Testis (tissue), 3 donors: ENCODE measurements around the gene STK39. TPM values are rescaled to one million over a fixed set of nuclear protein-coding genes. Genes with fewer than 3 reads are reported as not detected.

Experiments
- DNase-seq: peaks from one replicate; pipeline ENCODE4 v3.0.0-alpha.2; 2019
- H3K27ac ChIP-seq, 2 donors: fragments of 200-600 bp; sonication (generic); one replicate each; pipeline ENCODE4 v1.5.1; 2019
- H3K27me3 ChIP-seq: fragments of 200-600 bp; sonication (generic); one replicate; pipeline ENCODE4 v1.5.1; 2019
- H3K36me3 ChIP-seq: fragments of 200-600 bp; sonication (generic); one replicate; pipeline ENCODE4 v1.5.1; 2017; ENCODE audit warnings: low read depth; ENCODE audit errors: missing control alignments
- H3K4me1 ChIP-seq: fragments of 200-600 bp; sonication (generic); one replicate; pipeline ENCODE4 v1.5.1; 2019
- H3K4me3 ChIP-seq, 2 donors: fragments of 200-600 bp; sonication (generic); one replicate each; pipeline ENCODE4 v1.5.1; 2017 to 2019
- H3K9me3 ChIP-seq: fragments of 200-600 bp; sonication (generic); one replicate; pipeline ENCODE4 v1.5.1; 2017
- CTCF ChIP-seq, 3 experiments: fragments of 450-650 bp in 2 of 3; fragments of 200-600 bp in 1 of 3; sonication (generic) in 1 of 3; IDR thresholded peaks; one replicate each; pipeline ENCODE4 v1.5.1; 2016 to 2019; ENCODE audit warnings: antibody characterized with exemption in 3 of 3, mild to moderate bottlenecking in 2 of 3, moderate library complexity in 1 of 3
- POLR2A ChIP-seq: fragments of 450-650 bp; IDR thresholded peaks from one replicate; pipeline ENCODE4 v1.6.1; 2017; ENCODE audit warnings: antibody characterized with exemption, mild to moderate bottlenecking, moderate library complexity
- WGBS, 2 donors: methylation state at CpG; one replicate each; pipeline ENCODE4 v1.1.5; 2018; 5-methylcytosine and 5-hydroxymethylcytosine counted together
- intact Hi-C: fragments of 100-400 bp; cut with DNase I; formaldehyde crosslinking; loops from one replicate; pipeline ENCODE4 v1.15.1; 2023; ENCODE audit warnings: low total_unique reads
- polyA plus RNA-seq: library from polyadenylated mRNA; stranded (reverse); fragments of 350-450 nt; fragmentation: Illumina TruSeq; extraction: RNeasy Lipid Tissue Mini Kit (QIAGEN cat#74804); gene quantifications from one replicate; pipeline ENCODE4 v1.2.3, GENCODE V29; 2014; ENCODE audit warnings: low read depth, low replicate concordance; ENCODE audit not compliant: insufficient read depth
- total RNA-seq, 2 donors: library from RNA; depleted of rRNA; stranded (reverse); fragments of >200 nt; gene quantifications; one replicate each; pipeline ENCODE4 v1.2.3, GENCODE V29; 2016

Gene STK39
- total and polyA plus RNA-seq, 3 donors from 2014 or later = 26.4 to 70.7 (median 41.8) TPM

GRCh38 chr2:168180483-168180882 is 66.9 kb downstream of the STK39 start:
- no peaks in the 10 kb centered on the region for H3K27me3 ChIP-seq
- H3K4me3 ChIP-seq = no peak overlapping the region
- whole genome bisulfite sequencing, 2 donors = 69 to 81% methylated on average over 5 of the region's 5 CpGs
- H3K4me1 ChIP-seq = peaks cover 3% of the 10 kb centered on the region
- peak overlapping the region in 1 of 2 donors; percentile 25 for H3K27ac ChIP-seq
- no peak for DNase-seq
- no peaks in the 10 kb centered on the region for H3K36me3 ChIP-seq
- intact Hi-C loops = no loop called here
- TF ChIP-seq CTCF (IDR thresholded peaks at IDR 0.05) (no peak), POLR2A (no peak)
- H3K9me3 ChIP-seq = no peaks in the 10 kb centered on the region

GRCh38 chr2:168179592-168179991 is 67.8 kb downstream of the STK39 start:
- DNase-seq = no peak
- H3K36me3 ChIP-seq = no peaks in the 10 kb centered on the region
- intact Hi-C loops = no loop called here

DNA sequence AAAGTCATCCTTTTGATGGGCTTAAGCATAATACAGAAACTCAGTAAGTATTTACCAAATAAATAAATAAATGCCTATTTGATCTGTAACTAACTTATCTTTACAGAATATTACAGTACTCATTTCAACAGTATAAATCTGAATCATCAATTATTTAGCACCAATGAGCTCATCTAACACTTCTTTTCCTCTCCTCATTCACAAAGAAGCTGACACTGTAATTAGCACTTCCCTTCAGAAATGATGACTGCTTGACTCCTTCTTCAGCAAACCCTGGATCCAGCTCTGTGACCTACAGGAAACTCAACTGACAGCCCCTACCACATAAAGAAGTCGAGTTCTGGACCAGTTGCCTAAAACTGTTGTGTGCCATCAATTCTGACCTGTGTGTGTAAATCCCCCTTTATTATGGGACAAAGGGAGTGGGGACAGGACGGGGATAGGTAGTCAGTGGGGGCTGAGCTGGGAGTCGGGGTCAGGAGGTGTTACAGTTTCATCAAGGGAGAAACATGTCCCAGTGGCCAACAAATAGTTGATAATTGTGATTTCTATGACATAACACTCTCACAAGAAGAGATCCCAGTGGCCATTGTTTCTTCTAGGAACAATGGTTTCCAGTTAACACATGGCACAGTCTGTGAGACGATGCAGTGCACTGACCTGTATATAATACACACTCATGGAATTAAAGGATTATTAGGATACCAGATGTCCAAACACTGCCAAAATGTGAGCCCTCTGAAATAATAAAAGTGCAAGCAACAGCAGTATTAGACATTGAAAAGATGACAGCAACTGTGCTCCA is 68.7 kb downstream of the STK39 start:
- Histone ChIP-seq H3K27me3 (no peaks in the 10 kb centered on the region), H3K36me3 (no peaks in the 10 kb centered on the region), H3K4me1 (peaks cover 3% of the 10 kb centered on the region), H3K9me3 (no peaks in the 10 kb centered on the region), H3K4me3 (no peak overlapping the region), H3K27ac (no peak overlapping the region)
- no peak for TF ChIP-seq POLR2A
- no peak for TF ChIP-seq CTCF (IDR thresholded peaks at IDR 0.05)
- no peak for DNase-seq
- 82 to 88% methylated on average over 4 of the region's 4 CpGs for WGBS, 2 donors
- intact Hi-C loops = no loop called here

More at GRCh38 chr2:168179592-168179991, 67.8 kb downstream of the STK39 start:
- TF ChIP-seq POLR2A (no peak), CTCF (IDR thresholded peaks at IDR 0.05) (no peak)
- Histone ChIP-seq H3K27me3 (no peaks in the 10 kb centered on the region), H3K27ac (peak overlapping the region in 1 of 2 donors; percentile 25), H3K9me3 (no peaks in the 10 kb centered on the region), H3K4me1 (peaks cover 3% of the 10 kb centered on the region), H3K4me3 (no peak overlapping the region)
- WGBS, 2 donors = 89 to 92% methylated on average over 5 of the region's 5 CpGs

DNA sequence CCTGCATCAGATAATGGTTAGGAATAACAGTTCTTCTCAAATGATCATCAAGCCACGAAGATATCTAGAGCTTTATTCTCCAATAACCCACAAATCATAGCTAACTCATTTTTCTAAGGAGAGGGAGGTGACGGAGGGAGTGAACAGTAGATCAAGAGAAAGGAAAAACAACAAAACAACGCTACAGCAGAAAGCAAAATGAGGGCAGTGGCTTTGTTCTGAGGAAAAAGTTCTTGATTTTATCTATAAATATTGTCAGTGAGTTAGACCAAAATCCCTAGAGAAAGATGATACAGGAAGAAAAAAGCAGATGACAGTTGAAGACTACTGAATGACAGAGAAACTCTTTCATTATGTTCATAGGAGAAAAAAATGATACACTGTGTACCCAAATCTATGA is 71.0 kb downstream of the STK39 start:
- Histone ChIP-seq H3K27ac (no peak overlapping the region), H3K36me3 (no peaks in the 10 kb centered on the region), H3K4me3 (no peak overlapping the region), H3K27me3 (no peaks in the 10 kb centered on the region), H3K9me3 (no peaks in the 10 kb centered on the region), H3K4me1 (peaks cover 3% of the 10 kb centered on the region)
- intact Hi-C loops = no loop called here
- WGBS, 2 donors = 64 to 82% methylated on average over 3 of the region's 3 CpGs
- no peak for DNase-seq
- no peak for TF ChIP-seq POLR2A
- no peak for TF ChIP-seq CTCF (IDR thresholded peaks at IDR 0.05)

DNA sequence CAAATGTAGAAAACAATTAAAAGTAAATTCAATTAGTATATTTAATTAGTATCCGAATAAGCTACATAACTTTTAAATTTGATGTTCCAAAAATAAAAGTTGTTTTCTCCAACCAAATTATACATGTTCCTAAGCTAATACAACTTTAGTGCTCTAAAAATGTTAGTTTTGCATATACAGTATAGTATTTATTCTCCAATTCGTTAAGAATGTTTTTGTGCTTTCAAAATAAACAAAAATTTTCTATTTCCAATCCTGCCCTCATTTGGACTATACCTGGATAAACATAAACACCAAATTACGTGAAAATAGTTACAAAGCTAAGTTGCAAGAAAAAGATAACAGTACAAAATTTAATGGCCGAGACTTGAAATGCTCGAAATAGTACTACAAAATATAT is 71.9 kb downstream of the STK39 start:
- no peak overlapping the region for H3K4me3 ChIP-seq
- H3K27ac ChIP-seq = no peak overlapping the region
- H3K27me3 ChIP-seq = no peaks in the 10 kb centered on the region
- 84 to 87% methylated on average over 5 of the region's 5 CpGs for WGBS, 2 donors
- H3K36me3 ChIP-seq = no peaks in the 10 kb centered on the region
- intact Hi-C loops = no loop called here
- H3K4me1 ChIP-seq = peaks cover 2% of the 10 kb centered on the region
- no peak for DNase-seq
- H3K9me3 ChIP-seq = no peaks in the 10 kb centered on the region
- TF ChIP-seq CTCF (IDR thresholded peaks at IDR 0.05) (no peak), POLR2A (no peak)
